Cortex of kidney (tissue), 1 donor: ENCODE measurements around the gene PCSK7.
"Not testable (repeated sequence)": the region's sequence is repeated elsewhere in the genome, so short reads cannot be mapped to it uniquely, and the experiment has no call there.

ENCODE experiments used
- DNase-seq: peaks from one replicate; lab custom pipeline; 2025; lab: John Stamatoyannopoulos, UW

The PCSK7 gene

GRCh38 chr11:117214404-117215110, 17.3 kb downstream of the PCSK7 start:
- DNase-seq: no peak

DNA sequence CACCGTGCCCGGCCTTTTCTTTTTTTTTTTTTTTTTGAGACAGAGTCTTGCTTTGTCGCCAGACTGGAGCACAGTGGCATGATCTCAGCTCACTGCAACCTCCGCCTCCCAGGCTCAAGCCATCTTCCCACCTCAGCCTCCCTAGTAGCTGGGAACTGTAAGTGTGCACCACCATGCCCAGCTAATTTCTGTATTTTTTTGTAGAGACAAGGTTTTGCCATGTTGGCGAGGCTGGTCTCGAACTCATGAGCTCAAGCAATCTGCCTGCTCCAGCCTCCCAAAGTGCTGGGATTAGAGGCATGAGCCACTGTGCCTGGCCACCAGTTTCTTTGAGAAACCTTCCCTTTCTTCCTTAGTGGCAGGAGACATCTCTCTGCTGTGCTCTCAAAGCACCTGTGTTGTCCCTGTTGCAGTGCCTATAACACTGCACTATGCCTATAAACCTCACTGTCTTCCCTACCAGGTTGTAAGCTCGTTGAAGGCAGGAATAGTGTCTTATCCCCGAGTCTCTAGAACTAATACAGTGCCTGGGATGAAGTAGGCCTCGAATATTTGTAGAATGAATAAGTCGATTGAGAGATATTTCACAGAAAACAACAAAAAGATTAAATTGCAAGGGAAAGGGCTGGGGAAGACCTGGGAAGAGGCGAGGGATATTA, 19.0 kb downstream of the PCSK7 start:
- DNase-seq: no peak

DNA sequence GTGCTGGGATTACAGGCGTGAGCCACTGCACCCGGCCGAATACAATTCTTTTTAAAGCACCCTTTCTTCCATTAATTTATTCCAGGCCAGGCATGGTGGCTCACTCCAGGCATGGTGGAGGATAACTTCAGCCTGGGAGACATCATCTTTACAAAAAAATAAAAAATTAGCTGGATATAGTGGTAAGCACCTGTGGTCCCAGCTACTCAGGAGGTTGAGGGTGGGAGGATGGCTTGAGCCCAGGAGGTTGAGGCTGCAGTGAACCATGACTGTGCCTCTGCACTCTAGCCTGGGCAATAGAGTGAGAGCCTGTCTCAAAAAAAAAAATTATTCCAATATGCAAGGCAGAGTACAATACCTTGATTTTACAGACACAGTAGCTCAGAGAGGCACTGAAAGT, 21.3 kb downstream of the PCSK7 start:
- DNase-seq: no peak

- not testable (repeated sequence) for DNase-seq
These were observed 22.3 kb downstream of the PCSK7 start for GRCh38 chr11:117209351-117210125.

- not testable (repeated sequence) for DNase-seq
These were observed 23.2 kb downstream of the PCSK7 start for GRCh38 chr11:117208710-117209109.

GRCh38 chr11:117207481-117207880, 24.4 kb downstream of the PCSK7 start:
- not testable (repeated sequence) for DNase-seq

GRCh38 chr11:117206859-117207258, 25.0 kb downstream of the PCSK7 start:
- DNase-seq: not testable (repeated sequence)

GRCh38 chr11:117206111-117206510, 25.8 kb downstream of the PCSK7 start:
- DNase-seq: not testable (repeated sequence)

DNA sequence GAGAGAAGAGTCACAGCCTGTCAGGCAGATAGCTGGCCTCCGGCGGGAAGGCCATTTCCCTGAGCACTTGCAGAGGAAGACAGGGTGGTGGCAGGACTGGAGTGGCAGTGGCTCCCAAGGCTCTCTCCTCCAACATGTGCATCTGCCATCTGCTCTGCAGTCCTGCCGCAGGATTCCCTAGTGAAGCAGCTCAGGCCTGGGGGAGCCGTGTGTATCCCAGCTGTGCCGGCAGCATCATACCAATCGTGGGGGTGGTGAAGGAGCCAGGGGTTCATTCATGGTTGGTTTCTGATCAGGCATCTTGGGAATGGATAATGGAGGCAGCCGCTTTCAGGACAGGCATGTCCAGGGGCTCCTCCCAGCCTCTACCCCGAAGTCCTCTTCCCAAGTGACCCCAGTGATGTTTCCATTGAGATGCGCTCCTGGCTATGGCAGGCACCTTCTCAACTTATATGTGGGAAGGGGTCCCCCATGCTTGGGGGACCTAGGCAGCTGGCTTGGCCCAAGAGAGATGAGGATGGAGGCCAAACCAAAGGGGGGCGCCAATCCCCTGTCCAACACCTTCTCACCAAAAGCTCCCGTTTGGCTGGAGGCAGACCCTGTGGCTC, 26.6 kb downstream of the PCSK7 start:
- DNase-seq: no peak

- DNase-seq: no peak
These were observed 27.4 kb downstream of the PCSK7 start for GRCh38 chr11:117204283-117205080.

- DNase-seq: no peak
These were observed 28.8 kb downstream of the PCSK7 start for GRCh38 chr11:117203069-117203407.

GRCh38 chr11:117202386-117203068, 29.3 kb downstream of the PCSK7 start:
- DNase-seq: no peak

DNA sequence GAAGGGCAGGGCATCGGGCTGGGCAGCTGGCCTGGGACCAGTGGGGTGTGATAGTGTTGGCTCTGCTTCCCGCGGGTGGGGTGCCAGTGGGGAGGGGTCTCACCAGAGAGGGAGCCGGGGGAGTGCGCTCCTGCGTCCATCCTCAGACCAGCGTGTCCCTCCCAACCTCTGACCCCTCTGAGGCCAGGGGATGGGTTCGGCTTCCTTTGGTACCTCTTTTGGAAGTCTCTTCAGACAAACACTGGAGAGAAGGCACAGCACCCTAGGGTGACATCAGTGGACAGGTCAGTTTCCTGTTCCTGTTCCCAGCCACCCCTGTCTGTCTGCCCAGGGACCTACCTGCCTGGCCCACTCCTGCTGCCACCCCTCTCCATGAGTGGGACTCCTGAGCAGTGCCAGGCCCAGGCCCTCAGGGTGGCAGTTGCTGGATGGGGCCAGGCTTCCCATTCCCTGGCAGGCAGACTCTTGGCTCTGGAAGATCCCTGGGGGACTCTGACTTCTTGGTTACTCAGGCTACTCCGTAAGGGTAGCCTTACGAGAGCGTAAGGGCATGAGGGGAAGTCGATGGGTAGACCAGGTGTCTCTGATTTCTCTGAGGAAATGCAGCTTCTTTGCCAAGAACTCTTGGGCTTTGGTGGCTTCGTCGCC, 30.1 kb downstream of the PCSK7 start:
- DNase-seq: no peak

DNA sequence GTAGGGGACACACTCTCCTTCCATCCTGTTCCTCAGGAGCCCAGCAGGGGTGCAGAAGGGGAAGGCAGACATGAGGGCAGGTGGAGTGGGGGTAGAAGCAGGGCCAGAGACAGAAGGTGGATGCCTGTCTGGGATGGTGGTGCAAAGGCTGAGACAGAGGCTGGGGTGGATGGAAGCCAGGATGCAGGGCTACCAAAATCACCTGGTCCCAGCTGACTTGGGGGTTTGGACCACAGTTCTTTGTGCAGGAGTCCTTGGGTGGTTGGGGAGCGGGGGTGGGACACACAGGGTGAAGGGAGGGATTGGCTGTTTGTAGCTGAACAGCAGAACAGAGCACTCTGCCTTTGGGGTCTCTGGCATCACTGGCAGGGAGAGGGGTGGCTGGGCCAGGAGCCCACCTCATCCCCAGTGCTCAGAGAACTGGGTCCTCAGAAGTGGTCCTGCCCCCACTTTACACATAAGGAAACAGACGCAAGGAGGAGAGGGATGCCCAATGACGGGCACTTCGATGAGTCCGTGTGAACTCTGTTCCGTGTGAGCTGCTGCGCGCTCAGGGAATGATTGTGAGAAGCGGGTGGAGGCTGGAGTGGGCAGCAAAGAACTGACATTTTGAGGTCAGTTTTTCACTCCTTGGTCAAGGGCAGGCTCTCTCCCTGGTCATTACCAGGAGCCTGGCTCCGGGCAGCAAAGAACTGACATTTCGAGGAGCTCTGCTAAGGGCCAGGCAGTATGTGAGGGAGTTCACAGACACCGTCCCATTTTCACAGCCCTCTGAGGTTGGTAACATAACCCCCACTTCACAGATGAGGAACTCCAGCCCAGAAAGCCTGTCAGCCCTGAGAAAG, 30.8 kb downstream of the PCSK7 start:
- no peak for DNase-seq

GRCh38 chr11:117199916-117200812, 31.7 kb downstream of the PCSK7 start:
- no peak for DNase-seq

DNA sequence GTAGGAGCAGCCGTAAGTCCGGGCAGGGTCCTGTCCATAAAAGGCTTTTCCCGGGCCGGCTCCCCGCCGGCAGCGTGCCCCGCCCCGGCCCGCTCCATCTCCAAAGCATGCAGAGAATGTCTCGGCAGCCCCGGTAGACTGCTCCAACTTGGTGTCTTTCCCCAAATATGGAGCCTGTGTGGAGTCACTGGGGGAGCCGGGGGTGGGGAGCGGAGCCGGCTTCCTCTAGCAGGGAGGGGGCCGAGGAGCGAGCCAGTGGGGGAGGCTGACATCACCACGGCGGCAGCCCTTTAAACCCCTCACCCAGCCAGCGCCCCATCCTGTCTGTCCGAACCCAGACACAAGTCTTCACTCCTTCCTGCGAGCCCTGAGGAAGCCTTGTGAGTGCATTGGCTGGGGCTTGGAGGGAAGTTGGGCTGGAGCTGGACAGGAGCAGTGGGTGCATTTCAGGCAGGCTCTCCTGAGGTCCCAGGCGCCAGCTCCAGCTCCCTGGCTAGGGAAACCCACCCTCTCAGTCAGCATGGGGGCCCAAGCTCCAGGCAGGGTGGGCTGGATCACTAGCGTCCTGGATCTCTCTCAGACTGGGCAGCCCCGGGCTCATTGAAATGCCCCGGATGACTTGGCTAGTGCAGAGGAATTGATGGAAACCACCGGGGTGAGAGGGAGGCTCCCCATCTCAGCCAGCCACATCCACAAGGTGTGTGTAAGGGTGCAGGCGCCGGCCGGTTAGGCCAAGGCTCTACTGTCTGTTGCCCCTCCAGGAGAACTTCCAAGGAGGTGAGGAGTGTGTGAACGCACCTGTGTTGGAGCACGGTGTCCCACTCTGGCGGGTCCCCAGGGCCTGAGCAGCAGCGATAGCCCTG, 32.6 kb downstream of the PCSK7 start, which contains the start of gene TAGLN:
TSS of gene TAGLN (plus strand) at position 318 of the 863 bp plus-strand sequence. CDS start 3,644 bp downstream, outside the sequence.
- DNase-seq: no peak

DNA sequence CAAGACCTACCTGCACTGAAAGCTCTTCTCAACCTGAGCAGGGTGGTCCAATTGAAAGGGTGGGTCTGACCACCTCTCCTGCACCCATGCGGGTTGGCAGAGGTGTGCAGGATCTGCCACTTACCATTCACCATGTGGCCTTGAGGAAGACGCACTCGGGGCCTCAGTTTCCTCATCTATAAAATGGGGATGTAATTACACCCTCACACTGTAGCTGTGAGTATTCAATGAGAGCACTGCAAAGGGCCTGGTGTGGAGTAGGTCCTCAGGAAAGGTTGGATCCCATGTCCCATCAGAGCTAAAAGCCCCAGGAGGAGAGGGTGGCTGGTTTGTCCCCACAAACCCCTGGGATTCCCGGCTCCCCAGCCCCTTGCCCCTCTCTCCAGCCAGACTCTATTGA, 33.3 kb downstream of the PCSK7 start:
- no peak for DNase-seq
